Omental fat pad (tissue), 4 donors: ENCODE measurements around the gene TTC23L. TPM values are rescaled to one million over a fixed set of nuclear protein-coding genes. Genes with fewer than 3 reads are reported as not detected.

Source experiments
- ATAC-seq: fragments of 150-250 bp; one replicate; pipeline ENCODE4 v1.9.1; 2016; ENCODE audit warnings: mild to moderate bottlenecking, moderate library complexity; ENCODE audit not compliant: low FRiP score
- DNase-seq: peaks from one replicate; pipeline ENCODE4 v3.0.0-alpha.2; 2019; ENCODE audit warnings: low spot score
- CTCF ChIP-seq, 3 donors: fragments of 450-650 bp; IDR thresholded peaks; one replicate each; pipeline ENCODE4 v1.5.1; 2016 to 2017; ENCODE audit warnings: antibody characterized with exemption in 3 of 3, mild to moderate bottlenecking in 3 of 3, moderate library complexity in 2 of 3
- total RNA-seq, 4 donors: library from RNA; depleted of rRNA; stranded (reverse); fragments of >200 nt; gene quantifications; one replicate each; pipeline ENCODE4 v1.1.0, GENCODE V29; 2016

TTC23L gene
- total RNA-seq, 4 donors from 2014 or later = not detected

GRCh38 chr5:34941936-34942335 lies 103.0 kb downstream of the TTC23L start:
- no peak for DNase-seq
- TF ChIP-seq CTCF (IDR thresholded peaks at IDR 0.05) = no peak
- ATAC-seq = no peak

GRCh38 chr5:34944044-34944443 lies 105.1 kb downstream of the TTC23L start:
- ATAC-seq (no peak), DNase-seq (no peak)
- TF ChIP-seq CTCF (IDR thresholded peaks at IDR 0.05) = no peak

GRCh38 chr5:34944460-34945047 lies 105.6 kb downstream of the TTC23L start:
- ATAC-seq = no peak

More at GRCh38 chr5:34944460-34945047, 105.6 kb downstream of the TTC23L start:
- no peak for TF ChIP-seq CTCF (IDR thresholded peaks at IDR 0.05)
- no peak for DNase-seq

Other genes with a start within 250 kb of the TTC23L start
- gene RAI14, start 182.8 kb upstream of the TTC23L start, total RNA-seq = 10 to 100 TPM; 16.4 to 32.2 (median 18.8) TPM
- gene RAD1, start 76.3 kb downstream of the TTC23L start, total RNA-seq = 10 to 100 TPM; 12.3 to 22.9 (median 16.0) TPM
- gene BRIX1, start 76.5 kb downstream of the TTC23L start, total RNA-seq = 10 to 100 TPM; 14.6 to 57.8 (median 23.8) TPM
- 10 to 100 TPM; 26.2 to 38.9 (median 30.1) TPM for gene DNAJC21, start 90.4 kb downstream of the TTC23L start, total RNA-seq
- gene AGXT2, start 208.8 kb downstream of the TTC23L start, total RNA-seq = not detected